Heart left ventricle (tissue), 16 donors: ENCODE results near the gene PTF1A. TPM values are rescaled to one million over a fixed set of nuclear protein-coding genes. Genes with fewer than 3 reads are reported as not detected.

Experiments
- ATAC-seq, 4 donors: fragments of 200-7000 bp; cut with Tn5 transposase; one replicate each; pipeline ENCODE4 v1.9.1; 2020 to 2022; ENCODE audit warnings: moderate library complexity in 4 of 4, mild to moderate bottlenecking in 3 of 4, moderate number of reproducible peaks in 1 of 4
- DNase-seq, 5 donors: peaks; one replicate each; pipeline ENCODE4 v3.0.0-alpha.2; 2020
- H3K27ac ChIP-seq, 12 donors: fragments of 200-600 bp; sonication (generic) in 4 of 12; one replicate each; pipeline versions ENCODE4 v1.5.0 to v1.8.0; 2016 to 2022; ENCODE audit warnings: mild to moderate bottlenecking in 2 of 12
- H3K27me3 ChIP-seq, 9 donors: fragments of 200-600 bp; sonication (generic) in 2 of 9; one replicate each; pipeline versions ENCODE4 v1.5.1 to v1.8.0; 2016 to 2022; ENCODE audit warnings: mild to moderate bottlenecking in 3 of 9
- H3K36me3 ChIP-seq, 9 donors: fragments of 200-600 bp; sonication (generic) in 2 of 9; one replicate each; pipeline versions ENCODE4 v1.5.0 to v1.8.0; 2018 to 2022; ENCODE audit warnings: mild to moderate bottlenecking in 2 of 9
- H3K4me1 ChIP-seq, 12 donors: fragments of 200-600 bp; sonication (generic) in 4 of 12; one replicate each; pipeline versions ENCODE4 v1.5.0 to v1.8.0; 2016 to 2022; ENCODE audit warnings: mild to moderate bottlenecking in 3 of 12
- H3K4me3 ChIP-seq, 12 donors: fragments of 200-600 bp; sonication (generic) in 4 of 12; one replicate each; pipeline versions ENCODE4 v1.5.0 to v1.8.0; 2017 to 2022; ENCODE audit warnings: mild to moderate bottlenecking in 9 of 12, moderate library complexity in 4 of 12
- H3K9me3 ChIP-seq, 12 donors: fragments of 200-600 bp; sonication (generic) in 4 of 12; one replicate each; pipeline versions ENCODE4 v1.5.0 to v1.8.0; 2016 to 2022; ENCODE audit warnings: mild to moderate bottlenecking in 1 of 12
- POLR2A ChIP-seq, 2 donors: fragments of 450-650 bp; IDR thresholded peaks; one replicate each; pipeline ENCODE4 v1.6.1; 2017; ENCODE audit warnings: antibody characterized with exemption in 2 of 2, mild to moderate bottlenecking in 2 of 2, moderate library complexity in 2 of 2
- WGBS, 4 donors: extraction: QIAGEN DNeasy Blood & Tissue Kit in 2 of 4; methylation state at CpG; one replicate each; pipeline versions ENCODE4 v1.1.5 to v1.1.7; 2013 to 2018; 5-methylcytosine and 5-hydroxymethylcytosine counted together
- intact Hi-C, 10 donors: fragments of 100-400 bp; cut with DNase I; formaldehyde crosslinking; loops; one replicate each; pipeline versions ENCODE4 v1.11.1 to v1.14.2; 2022
- polyA plus RNA-seq, 2 donors: library from polyadenylated mRNA; stranded (reverse); fragments of 200-250 nt; gene quantifications; one replicate each; pipeline ENCODE4 v1.2.3, GENCODE V29; 2013
- total RNA-seq, 9 donors: library from RNA; depleted of rRNA in 2 of 9; stranded (reverse); fragments of >200 nt in 2 of 9; fragmentation: NEBNext Ultra II Directional in 3 of 9; extraction: Animal tissue kit (Norgen Biotek cat#: 25700) in 3 of 9; gene quantifications; one replicate each; pipeline versions ENCODE4 v1.1.0 to v1.2.4, GENCODE V29; 2016 to 2023
- TF ChIP-seq, protein P1 (sequence below), 12 donors: fragments of 200-600 bp; sonication (generic) in 4 of 12; IDR thresholded peaks; one replicate each; pipeline versions ENCODE4 v1.5.0 to v1.8.0; 2018 to 2022; ENCODE audit warnings: antibody characterized with exemption in 12 of 12, mild to moderate bottlenecking in 5 of 12
- donor health status: ischemic (EF 13 %, LVEDD 7.1; RV severe dilation, severe dysfunction).
- donor health status: healthy with polysubstance abuse.
- donor health status: DM: no; HTN: yes; CAD: no.
- donor health status: DM: no; HTN: no; CAD: no.
- donor health status: ischemic (EF 25% LVEDD 6.9; RV normal size, moderate dysfunction).
- donor health status: ischemic (EF 25% LVEDD 5.7; RV mildly dilated, moderate dysfunction).
- donor health status: healthy.
- donor health status: DM: yes; HTN: yes; CAD: no.
- donor health status: ischemic (EF 35%, LVEDD 5.7; RV mildly dilated, moderate dysfunction).
- donor health status: nonischemic (EF 11% LVEDD 7.7; RV severe dilation, severe dysfunction).
- donor health status: DM: yes; HTN: yes; CAD: no.
- donor health status: PGD.
- donor health status: ischemic (EF 29% LVEDD 5.4; RV normal size, mild dysfunction).
- donor health status: nonischemic (EF 23%, LVEDD 6.1; RV moderate dilation, normal function).

PTF1A gene
- total and polyA plus RNA-seq, 11 donors = not detected

DNA sequence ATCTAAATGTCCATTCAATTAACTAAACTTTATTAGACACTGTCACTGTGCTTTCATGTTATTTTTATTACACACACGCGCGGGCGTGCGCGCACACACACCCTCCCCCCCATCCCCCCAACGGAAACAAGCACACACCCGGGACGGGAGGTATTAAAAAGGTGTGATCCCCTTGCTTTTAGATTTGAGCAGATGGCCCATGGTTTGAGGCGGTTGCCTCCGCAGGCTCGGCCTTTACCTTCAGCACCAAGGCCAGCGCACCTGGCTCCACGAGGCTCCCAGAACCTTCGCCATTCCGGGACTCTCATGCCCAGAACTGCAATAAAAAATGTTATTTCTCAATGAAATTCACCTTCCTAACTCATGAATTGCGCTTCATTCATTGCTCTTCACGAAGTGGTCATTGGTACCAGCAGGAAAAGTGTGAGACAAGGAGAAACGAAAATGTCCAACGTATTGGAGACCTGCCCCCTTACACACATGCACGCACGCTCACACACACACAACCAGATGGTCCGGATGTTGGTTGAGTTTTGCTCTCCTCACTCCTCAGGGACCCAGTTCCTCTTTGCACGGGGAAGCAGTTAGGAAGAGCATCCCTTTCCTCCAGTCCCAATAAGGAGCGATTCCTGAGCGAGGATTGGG, 20.8 kb upstream of the PTF1A start:
- Histone ChIP-seq H3K9me3 (no peaks in the 10 kb centered on the region), H3K4me1 (peaks cover 0 to 20% (median 0%) of the 10 kb centered on the region in 12 donors), H3K27ac (no peak overlapping the region), H3K36me3 (no peaks in the 10 kb centered on the region), H3K4me3 (no peak overlapping the region), H3K27me3 (peaks cover 36 to 79% (median 49%) of the 10 kb centered on the region in 9 donors)
- DNase-seq (no peak), ATAC-seq (no peak)
- intact Hi-C loops = loop anchor here in 1 of 10 donors (5.0 kb wide), 1 partner anchor 136 kb away; no protein-coding TSS in a partner anchor
- WGBS, 4 donors = 8 to 11% (median 10%) methylated on average over 26 of the region's 26 CpGs
- no peak for TF ChIP-seq POLR2A (IDR thresholded peaks at IDR 0.05)
- TF ChIP-seq, protein P1, sequence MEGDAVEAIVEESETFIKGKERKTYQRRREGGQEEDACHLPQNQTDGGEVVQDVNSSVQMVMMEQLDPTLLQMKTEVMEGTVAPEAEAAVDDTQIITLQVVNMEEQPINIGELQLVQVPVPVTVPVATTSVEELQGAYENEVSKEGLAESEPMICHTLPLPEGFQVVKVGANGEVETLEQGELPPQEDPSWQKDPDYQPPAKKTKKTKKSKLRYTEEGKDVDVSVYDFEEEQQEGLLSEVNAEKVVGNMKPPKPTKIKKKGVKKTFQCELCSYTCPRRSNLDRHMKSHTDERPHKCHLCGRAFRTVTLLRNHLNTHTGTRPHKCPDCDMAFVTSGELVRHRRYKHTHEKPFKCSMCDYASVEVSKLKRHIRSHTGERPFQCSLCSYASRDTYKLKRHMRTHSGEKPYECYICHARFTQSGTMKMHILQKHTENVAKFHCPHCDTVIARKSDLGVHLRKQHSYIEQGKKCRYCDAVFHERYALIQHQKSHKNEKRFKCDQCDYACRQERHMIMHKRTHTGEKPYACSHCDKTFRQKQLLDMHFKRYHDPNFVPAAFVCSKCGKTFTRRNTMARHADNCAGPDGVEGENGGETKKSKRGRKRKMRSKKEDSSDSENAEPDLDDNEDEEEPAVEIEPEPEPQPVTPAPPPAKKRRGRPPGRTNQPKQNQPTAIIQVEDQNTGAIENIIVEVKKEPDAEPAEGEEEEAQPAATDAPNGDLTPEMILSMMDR (IDR thresholded peaks at IDR 0.05) = no peak

DNA sequence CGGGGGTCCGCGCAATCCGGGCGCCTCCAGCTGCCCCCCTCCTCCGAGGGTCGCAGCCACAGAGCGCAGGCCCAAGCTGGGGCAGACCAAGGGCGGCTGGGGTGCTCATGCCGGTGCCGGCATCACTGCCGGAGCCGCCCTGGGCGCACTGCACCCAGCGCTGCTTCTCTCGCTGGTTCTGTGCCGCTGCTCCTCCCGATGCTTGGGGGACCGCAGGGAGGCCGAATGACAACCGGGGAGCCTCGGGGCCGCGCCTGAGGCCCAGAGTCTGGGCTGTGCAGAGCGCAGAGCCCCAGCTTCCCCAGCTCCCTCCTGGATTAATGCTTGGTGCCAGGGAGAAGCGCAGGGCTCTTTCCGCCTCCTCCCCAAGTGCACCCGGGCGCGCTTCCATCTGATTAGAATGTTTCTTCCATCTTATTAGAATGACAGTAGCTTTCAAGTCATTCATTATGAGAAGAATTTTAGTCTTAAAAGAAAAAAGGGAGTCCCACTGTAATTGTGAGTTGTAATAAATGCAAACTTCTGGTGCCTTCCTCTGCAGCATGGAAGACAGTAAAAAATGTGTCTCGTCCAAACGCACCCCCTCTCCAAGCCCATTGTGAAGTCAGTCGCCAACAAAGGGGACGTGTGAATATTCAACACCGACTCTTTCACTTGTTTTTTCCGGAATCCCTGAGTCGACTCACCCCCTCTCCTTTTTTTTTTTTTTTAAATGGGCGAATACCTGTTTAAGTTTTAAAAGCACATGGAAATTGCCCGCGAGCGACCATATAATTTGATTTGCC, 19.5 kb upstream of the PTF1A start:
- Histone ChIP-seq H3K4me3 (peak overlapping the region in 2 of 12 donors; percentile 35 to 40), H3K27ac (no peak overlapping the region), H3K9me3 (no peaks in the 10 kb centered on the region), H3K4me1 (peaks cover 0 to 20% (median 0%) of the 10 kb centered on the region in 12 donors), H3K36me3 (no peaks in the 10 kb centered on the region), H3K27me3 (peaks cover 36 to 90% (median 57%) of the 10 kb centered on the region in 9 donors)
- no peak for TF ChIP-seq POLR2A (IDR thresholded peaks at IDR 0.05)
- TF ChIP-seq, protein P1 (IDR thresholded peaks at IDR 0.05) = no peak
- 2 to 3% (median 2%) methylated on average over 25 to 41 of the region's 41 CpGs for WGBS, 4 donors
- intact Hi-C loops = loop anchor here in 1 of 10 donors (5.0 kb wide), 1 partner anchor 135 kb away; no protein-coding TSS in a partner anchor
- no peak for DNase-seq
- no peak for ATAC-seq

DNA sequence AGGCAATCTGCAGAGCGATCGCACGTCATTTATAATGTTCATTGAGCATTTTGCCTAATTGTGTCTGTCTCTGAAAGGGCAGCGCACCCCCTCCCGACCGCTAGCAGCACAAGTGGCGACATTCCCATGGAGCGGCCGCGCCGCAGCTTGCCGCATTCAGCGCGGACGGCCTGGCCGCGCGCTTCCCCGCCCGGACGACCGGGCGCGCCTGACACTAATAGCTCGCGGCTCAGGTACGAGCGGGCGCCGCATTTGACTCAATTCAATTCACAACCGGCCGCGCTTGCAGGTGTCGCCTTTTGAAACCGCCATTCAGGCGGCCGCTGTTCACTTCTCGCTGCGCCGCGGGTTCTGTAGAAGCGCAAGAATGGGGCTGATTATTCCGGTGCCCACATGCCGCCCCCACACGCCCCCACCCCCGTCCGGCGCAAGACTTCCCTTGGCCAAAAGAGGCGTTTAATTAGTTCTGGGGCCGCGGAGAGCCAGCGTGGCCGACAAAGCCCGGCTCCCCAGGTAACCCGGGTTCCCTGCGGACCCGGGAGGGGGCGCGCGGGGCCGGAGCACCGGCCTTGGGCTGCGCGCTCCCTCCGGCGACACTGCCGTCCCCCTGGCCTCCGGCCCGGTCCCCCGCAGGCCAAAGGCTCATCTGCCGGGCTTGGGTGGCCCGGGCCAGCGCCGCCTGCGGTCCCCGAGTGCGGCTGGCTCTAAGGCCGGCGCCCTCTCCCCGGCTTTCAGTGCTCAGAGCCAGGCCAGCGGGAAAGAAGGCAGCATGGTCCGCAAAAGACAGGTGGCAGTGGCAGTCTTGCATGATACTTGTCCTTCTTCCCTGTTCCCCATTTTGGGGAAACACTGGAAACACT, 18.7 kb upstream of the PTF1A start:
- H3K27me3 ChIP-seq = peaks cover 36 to 97% (median 61%) of the 10 kb centered on the region in 9 donors
- intact Hi-C loops = loop anchor here in 1 of 10 donors (5.0 kb wide), 1 partner anchor 134 kb away; no protein-coding TSS in a partner anchor
- TF ChIP-seq POLR2A (IDR thresholded peaks at IDR 0.05) = no peak
- TF ChIP-seq, protein P1 (IDR thresholded peaks at IDR 0.05) = no peak
- WGBS, 4 donors = 1 to 2% (median 1%) methylated on average over 27 to 82 of the region's 82 CpGs
- no peak for DNase-seq
- H3K4me3 ChIP-seq = peak overlapping the region in 11 of 12 donors; percentile 13 to 44 (median 29)
- H3K4me1 ChIP-seq = peaks cover 0 to 20% (median 0%) of the 10 kb centered on the region in 12 donors
- no peaks in the 10 kb centered on the region for H3K36me3 ChIP-seq
- no peak overlapping the region for H3K27ac ChIP-seq
- H3K9me3 ChIP-seq = no peaks in the 10 kb centered on the region
- ATAC-seq = no peak
